PC-3 (cell line): ENCODE results near the gene TSPAN1. TPM values are rescaled to one million over a fixed set of nuclear protein-coding genes. Genes with fewer than 3 reads are reported as not detected.

ENCODE experiments used
- ATAC-seq: fragments of 200-7000 bp; cut with Tn5 transposase; 2 replicates; pipeline ENCODE4 v1.9.1; 2020; ENCODE audit warnings: mild to moderate bottlenecking, moderate library complexity
- BruUV-seq: library from RNA; stranded (reverse); fragments of 400-500 nt; replicated peaks from 2 replicates; lab custom pipeline; 2021; lab: Mats Ljungman, UMichigan
- CTCF ChIA-PET: fragments of 300-600 bp; sonication (Branson Sonifier 250); formaldehyde crosslinking; loops from one replicate; lab custom pipeline; 2022; ENCODE audit warnings: antibody characterized with exemption; lab: Charles Lee
- POLR2A ChIA-PET: fragments of 300-600 bp; sonication (Branson Sonifier 250); formaldehyde crosslinking; loops from one replicate; lab custom pipeline; 2022; ENCODE audit warnings: antibody characterized with exemption; ENCODE audit not compliant: unreplicated experiment; lab: Charles Lee
- DNase-seq: peaks from one replicate; pipeline ENCODE4 v3.0.0-alpha.2; 2015
- H2AFZ ChIP-seq: fragments of 300-600 bp; sonication (generic); 2 replicates; pipeline ENCODE4 v1.6.0; 2016; ENCODE audit warnings: antibody characterized with exemption, low read length
- H3F3A ChIP-seq: fragments of 300-600 bp; sonication (generic); one replicate; pipeline ENCODE4 v1.6.0; 2017; ENCODE audit warnings: antibody characterized with exemption, low read length, control low read depth, mild to moderate bottlenecking; ENCODE audit not compliant: unreplicated experiment
- H3K27ac ChIP-seq: fragments of 300-600 bp; sonication (generic); 2 replicates; pipeline ENCODE4 v1.5.1; 2016; ENCODE audit warnings: mild to moderate bottlenecking, low read length
- H3K27me3 ChIP-seq: fragments of 300-600 bp; sonication (generic); 2 replicates; pipeline ENCODE4 v1.6.1; 2016; ENCODE audit warnings: low read length, mixed read lengths
- H3K36me3 ChIP-seq: fragments of 300-600 bp; sonication (generic); 2 replicates; pipeline ENCODE4 v1.6.1; 2016; ENCODE audit warnings: low read depth, mixed run types, low read length, mixed read lengths
- H3K4me1 ChIP-seq: fragments of 300-600 bp; sonication (generic); 2 replicates; pipeline ENCODE4 v1.5.1; 2016; ENCODE audit warnings: low read length; ENCODE audit not compliant: insufficient read depth
- H3K4me2 ChIP-seq: fragments of 300-600 bp; sonication (generic); 2 replicates; pipeline ENCODE4 v1.6.0; 2016; ENCODE audit warnings: low read length
- H3K4me3 ChIP-seq: fragments of 300-600 bp; sonication (generic); 2 replicates; pipeline ENCODE4 v1.5.1; 2016; ENCODE audit warnings: mild to moderate bottlenecking, low read length, mixed read lengths
- H3K79me2 ChIP-seq: fragments of 300-600 bp; sonication (generic); 2 replicates; pipeline ENCODE4 v1.6.1; 2017; ENCODE audit warnings: low read length, mixed read lengths
- H3K9ac ChIP-seq: fragments of 300-600 bp; sonication (generic); 2 replicates; pipeline ENCODE4 v1.6.0; 2016; ENCODE audit warnings: mild to moderate bottlenecking, low read length
- H3K9me2 ChIP-seq: fragments of 300-600 bp; sonication (generic); replicated peaks from 2 replicates; pipeline ENCODE4 v1.6.1; 2016; ENCODE audit warnings: mixed run types, low read length, mixed read lengths
- H3K9me3 ChIP-seq: fragments of 300-600 bp; sonication (generic); 2 replicates; pipeline ENCODE4 v1.6.1; 2016; ENCODE audit warnings: low read length, mixed read lengths
- H4K20me1 ChIP-seq: fragments of 300-600 bp; sonication (generic); 2 replicates; pipeline ENCODE4 v1.6.1; 2016; ENCODE audit warnings: low read length, mixed read lengths
- CTCF ChIP-seq: fragments of 300-600 bp; sonication (generic); conservative IDR thresholded peaks from 2 replicates; pipeline ENCODE4 v1.5.1; 2017; ENCODE audit warnings: antibody characterized with exemption, low read depth, mild to moderate bottlenecking, low read length
- EZH2 ChIP-seq: fragments of 300-600 bp; sonication (generic); IDR thresholded peaks from one replicate; pipeline ENCODE4 v1.6.1; 2017; ENCODE audit warnings: antibody characterized with exemption, mild to moderate bottlenecking, low read length; ENCODE audit not compliant: unreplicated experiment
- EZH2phosphoT487 ChIP-seq: fragments of 300-600 bp; sonication (generic); IDR thresholded peaks from 2 replicates; pipeline ENCODE4 v1.6.1; 2018; ENCODE audit warnings: mild to moderate bottlenecking, antibody characterized with exemption, low read length, borderline replicate concordance
- intact Hi-C: fragments of 100-400 bp; cut with micrococcal nuclease; formaldehyde crosslinking; loops from 2 replicates; pipeline ENCODE4 v1.9.0; 2023
- total RNA-seq: library from RNA; depleted of rRNA; stranded (reverse); fragments of >200 nt; gene quantifications from 2 replicates; pipeline ENCODE4 v1.2.3, GENCODE V29; 2014

The TSPAN1 gene
- total RNA-seq, 1 experiment from 2014 or later: 33.7 TPM

DNA sequence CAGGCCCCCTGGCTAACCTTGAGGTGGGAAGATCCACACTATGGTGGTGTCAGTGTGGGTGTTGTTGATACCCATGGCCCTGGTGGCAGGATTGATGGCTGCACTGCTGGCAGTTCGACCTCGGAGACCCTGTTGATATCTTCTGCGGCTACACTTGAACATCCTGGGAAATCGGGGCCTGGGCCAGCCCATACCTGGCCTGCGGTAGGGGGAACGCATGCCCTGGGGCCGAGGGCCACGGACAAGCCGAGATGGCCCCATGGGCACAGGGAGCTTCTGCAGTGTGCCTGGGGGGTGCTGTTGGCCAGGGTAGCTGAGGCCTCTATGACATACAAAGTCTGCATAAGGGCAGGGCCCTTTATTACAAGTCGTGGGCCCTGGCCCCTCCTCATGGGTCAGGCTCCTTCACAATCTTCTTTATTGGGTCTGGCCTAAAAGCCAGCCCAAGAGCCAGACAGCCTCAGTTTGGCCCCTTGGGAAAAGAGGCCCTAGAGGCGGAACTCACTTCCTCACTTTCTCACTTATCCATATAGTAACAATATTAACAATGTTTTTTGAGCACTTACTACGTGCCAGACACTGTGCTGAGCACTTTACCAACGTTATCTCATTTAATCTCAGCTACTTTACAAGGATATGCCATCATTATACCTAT is 1.5 kb downstream of the TSPAN1 start, which contains the start of gene P3R3URF:
TSS of gene P3R3URF (minus strand) at position 278 of the 655 bp plus-strand sequence. CDS start at position 261, 17 bp downstream.
- intact Hi-C loops: no loop called here
- Histone ChIP-seq H4K20me1 (no peaks in the 10 kb centered on the region), H3K27me3 (no peaks in the 10 kb centered on the region), H3K9me2 (no peaks in the 10 kb centered on the region), H3F3A (peaks cover 5% of the 10 kb centered on the region), H3K79me2 (no peaks in the 10 kb centered on the region), H3K9ac (no peak within 1 kb of the TSS), H3K4me1 (peaks cover 37% of the 10 kb centered on the region), H3K9me3 (no peaks in the 10 kb centered on the region), H2AFZ (no peak within 1 kb of the TSS), H3K36me3 (no peaks in the 10 kb centered on the region), H3K4me2 (no peak within 1 kb of the TSS), H3K27ac (no peak within 1 kb of the TSS), H3K4me3 (no peak within 1 kb of the TSS)
- DNase-seq: no peak
- POLR2A ChIA-PET: no interaction called here
- ATAC-seq: no peak
- no TSS peak for BruUV-seq
- CTCF ChIA-PET: no interaction called here
- TF ChIP-seq CTCF (no peak), EZH2phosphoT487 (no peak), EZH2 (no peak)

DNA sequence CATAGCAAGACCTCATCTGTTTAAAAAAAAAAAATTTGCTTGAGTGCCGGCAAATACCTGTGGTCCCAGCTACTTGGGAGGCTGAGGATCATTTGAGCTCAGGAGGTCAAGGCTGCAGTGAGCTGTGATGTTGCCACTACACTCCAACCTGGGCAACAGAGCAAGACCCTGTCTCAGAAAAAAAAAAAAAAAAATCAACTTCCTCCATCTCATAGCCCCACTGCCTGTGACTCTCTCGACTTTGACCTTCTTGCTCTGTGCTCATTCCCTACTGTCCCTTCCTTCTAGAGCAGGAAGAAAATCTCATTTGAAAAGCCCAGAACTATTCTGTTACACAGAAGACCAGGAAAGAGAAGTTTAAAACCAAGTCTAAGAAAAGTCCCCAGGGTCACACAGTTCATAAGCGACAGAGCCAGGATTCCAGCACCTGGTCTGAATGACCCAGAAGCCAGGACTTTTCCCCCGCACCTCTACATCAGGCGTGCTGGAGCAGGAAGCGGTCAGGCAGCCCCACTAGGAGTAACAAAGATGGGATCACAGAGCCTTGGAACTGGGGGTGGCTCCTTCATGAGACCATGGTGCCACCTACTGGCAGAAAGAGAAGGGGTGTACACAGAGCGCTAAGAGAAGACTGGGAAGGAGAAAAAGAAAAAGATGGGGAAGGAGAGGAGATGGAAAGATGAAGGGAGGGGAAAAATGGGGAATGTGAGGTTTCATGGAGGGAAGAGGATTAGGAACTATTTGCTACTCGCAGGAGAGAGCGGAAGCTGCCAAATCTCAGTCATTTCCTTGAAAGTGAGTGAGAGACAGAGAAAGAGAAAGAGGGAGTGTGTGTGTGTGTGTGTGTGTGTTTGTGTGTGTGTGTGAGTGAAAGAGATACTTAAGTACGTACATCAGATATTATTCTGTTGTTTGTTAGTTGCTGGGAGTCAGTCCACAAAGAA is 4.5 kb downstream of the TSPAN1 start:
- H3K9ac ChIP-seq: peak overlapping the region; percentile 24
- H3K9me3 ChIP-seq: no peaks in the 10 kb centered on the region
- ATAC-seq (peak; percentile 49), DNase-seq (peak; percentile 89)
- no peaks in the 10 kb centered on the region for H4K20me1 ChIP-seq
- H3K4me1 ChIP-seq: peaks cover 49% of the 10 kb centered on the region
- H3K27ac ChIP-seq: peak overlapping the region; percentile 99
- H3K36me3 ChIP-seq: no peaks in the 10 kb centered on the region
- peak overlapping the region; percentile 71 for H2AFZ ChIP-seq
- H3K4me3 ChIP-seq: no peak overlapping the region
- TF ChIP-seq CTCF (peak; percentile 96), EZH2phosphoT487 (no peak), EZH2 (no peak)
- H3K4me2 ChIP-seq: peak overlapping the region; percentile 81
- no TSS peak for BruUV-seq
- ChIA-PET POLR2A (interaction anchor here (0.6 kb wide), 2 partner anchors 47 to 63 kb away, joined by 5 to 8 read pairs; no protein-coding TSS in a partner anchor), CTCF (interaction anchor here (0.6 to 0.7 kb wide), 3 partner anchors 95 to 517 kb away, joined by 3 to 5 read pairs (median 4); no protein-coding TSS in a partner anchor)
- peaks cover 4% of the 10 kb centered on the region; the same call in 1 of the 2 replicates for H3K79me2 ChIP-seq
- no peaks in the 10 kb centered on the region for H3K27me3 ChIP-seq
- intact Hi-C loops: loop anchor here (1.0 to 2.0 kb wide), 4 partner anchors 49 to 295 kb away; no protein-coding TSS in a partner anchor
- H3F3A ChIP-seq: peaks cover 29% of the 10 kb centered on the region
- H3K9me2 ChIP-seq: no peaks in the 10 kb centered on the region
